GM12878 (cell line): Measurements from ENCODE around the gene TSSK2. TPM values are rescaled to one million over a fixed set of nuclear protein-coding genes. Genes with fewer than 3 reads are reported as not detected.
A peak's percentile ranks its signal among the peaks of the same experiment; 100 is the strongest.

Source experiments
- ATAC-seq: fragments of 200-7000 bp; cut with Tn5 transposase; 3 replicates; pipeline ENCODE4 v1.9.1; 2020; ENCODE audit warnings: mild to moderate bottlenecking, moderate library complexity
- BruUV-seq: library from RNA; stranded (reverse); fragments of 400-500 nt; replicated peaks from 2 replicates; lab custom pipeline; 2021; lab: Mats Ljungman, UMichigan
- CTCF ChIA-PET: fragments of 300-600 bp; sonication (Branson Sonifier 250); formaldehyde crosslinking; extraction: SDS; loops from one replicate; lab custom pipeline; 2021; ENCODE audit warnings: inconsistent platforms; lab: Yijun Ruan, JAX
- POLR2A ChIA-PET: fragments of 350-600 bp; formaldehyde crosslinking; extraction: SDS; loops from one replicate; lab custom pipeline; 2021; ENCODE audit warnings: inconsistent platforms; lab: Charles Lee
- RAD21 ChIA-PET: fragments of 300-600 bp; sonication (Branson Sonifier 250); formaldehyde crosslinking; loops from one replicate; lab custom pipeline; 2023; ENCODE audit warnings: antibody characterized with exemption; ENCODE audit not compliant: unreplicated experiment; lab: Charles Lee
- SMC1A ChIA-PET: fragments of 300-600 bp; sonication (Branson Sonifier 250); formaldehyde crosslinking; loops from one replicate; lab custom pipeline; 2023; ENCODE audit not compliant: unreplicated experiment, uncharacterized antibody; lab: Charles Lee
- DNase-seq: peaks from one replicate; pipeline ENCODE4 v3.0.0-alpha.2; 2011; ENCODE audit warnings: low read depth, low spot score
- FAIRE-seq: peaks from 3 replicates; lab custom pipeline; 2011; peaks lifted over from hg19 to GRCh38; lab: Jason Lieb, UNC
- H2AFZ ChIP-seq: 2 replicates; pipeline ENCODE4 v1.6.0; 2011; ENCODE audit warnings: low read depth, low read length, control low read depth; ENCODE audit not compliant: control insufficient read depth
- H3K27ac ChIP-seq: 2 replicates; pipeline ENCODE4 v1.5.1; 2011; ENCODE audit warnings: control low read depth; ENCODE audit not compliant: control insufficient read depth, insufficient read depth
- H3K27me3 ChIP-seq, 2 experiments: replicated peaks in 1 of 2; 2 replicates each; pipeline versions ENCODE4 v1.6.0 to v1.6.1; 2011; ENCODE audit warnings: low read length in 1 of 2; ENCODE audit not compliant: control insufficient read depth in 2 of 2, insufficient read depth in 2 of 2
- H3K36me3 ChIP-seq, 2 experiments: 2 replicates each; pipeline ENCODE4 v1.5.1; 2011; ENCODE audit warnings: low read length in 1 of 2; ENCODE audit not compliant: control insufficient read depth in 2 of 2, insufficient read depth in 2 of 2
- H3K4me1 ChIP-seq: 2 replicates; pipeline ENCODE4 v1.6.1; 2011; ENCODE audit warnings: mild to moderate bottlenecking, low read length, moderate library complexity, mixed read lengths; ENCODE audit not compliant: control insufficient read depth, insufficient read depth
- H3K4me2 ChIP-seq: 2 replicates; pipeline ENCODE4 v1.6.0; 2011; ENCODE audit warnings: control low read depth; ENCODE audit not compliant: control insufficient read depth, insufficient read depth
- H3K4me3 ChIP-seq: fragments of 200-600 bp; sonication (generic); 2 replicates; pipeline ENCODE4 v1.5.1; 2016
- H3K79me2 ChIP-seq: 2 replicates; pipeline ENCODE4 v1.6.0; 2011; ENCODE audit warnings: low read length; ENCODE audit not compliant: control insufficient read depth, insufficient read depth
- H3K9ac ChIP-seq: 2 replicates; pipeline ENCODE4 v1.8.0; 2011; ENCODE audit warnings: low read length, control low read depth, mixed read lengths; ENCODE audit not compliant: control insufficient read depth, insufficient read depth
- H3K9me3 ChIP-seq: replicated peaks from 3 replicates; pipeline ENCODE4 v1.5.1; 2011; ENCODE audit warnings: mild to moderate bottlenecking, low read length; ENCODE audit not compliant: control insufficient read depth, insufficient read depth
- H4K20me1 ChIP-seq: 2 replicates; pipeline ENCODE4 v1.6.0; 2011; ENCODE audit not compliant: control insufficient read depth, insufficient read depth
- BCL11A ChIP-seq: IDR thresholded peaks from 2 replicates; pipeline ENCODE4 v1.6.1; 2011; ENCODE audit warnings: low read depth, low read length
- POU2F2 ChIP-seq: IDR thresholded peaks from 3 replicates; pipeline ENCODE4 v1.6.1; 2011; ENCODE audit warnings: low read depth, mild to moderate bottlenecking, low read length, borderline replicate concordance
- RAD21 ChIP-seq: IDR thresholded peaks from 2 replicates; pipeline ENCODE4 v1.6.1; 2011; ENCODE audit warnings: mild to moderate bottlenecking, low read depth, low read length, moderate library complexity; ENCODE audit not compliant: insufficient read depth
- SUZ12 ChIP-seq: fragments of 200-600 bp; sonication (generic); IDR thresholded peaks from one replicate; pipeline ENCODE4 v1.6.1; 2018; ENCODE audit warnings: antibody characterized with exemption, mild to moderate bottlenecking; ENCODE audit not compliant: unreplicated experiment
- WGBS: methylation state at CpG from one replicate; pipeline ENCODE4 v1.1.6; 2016; ENCODE audit warnings: low lambda C conversion rate; ENCODE audit not compliant: insufficient replicate concordance, insufficient coverage; ENCODE audit errors: missing lambda C conversion rate; 5-methylcytosine and 5-hydroxymethylcytosine counted together
- in situ Hi-C: fragments of 300-500 bp; cut with MboI; formaldehyde crosslinking; loops from 9 replicates; pipeline ENCODE4 v1.14.3; 2018; ENCODE audit warnings: mixed read lengths
- intact Hi-C: fragments of 100-400 bp; cut with micrococcal nuclease; formaldehyde crosslinking; loops from one replicate; pipeline ENCODE4 v1.14.2; 2022; ENCODE audit not compliant: unreplicated experiment
- polyA plus RNA-seq, 11 experiments: library from polyadenylated mRNA; depleted of rRNA in 4 of 11; unstranded in 6 of 11; stranded (reverse) in 5 of 11; fragments of >200 nt; fragmentation: Nextera tagmentation in 4 of 11; fragmentation: Illumina TruSeq in 1 of 11; extraction: Ambion mirVana in 4 of 11; extraction: Trizol in 1 of 11; gene quantifications; 1 replicate in 1 of 11; 2 replicates in 10 of 11; pipeline versions ENCODE4 v1.2.1 to v1.2.3, GENCODE V29; 2011 to 2016; ENCODE audit warnings: inconsistent platforms in 2 of 11, missing spikeins in 2 of 11, low read depth in 1 of 11
- total RNA-seq, 4 experiments: library from RNA; depleted of rRNA in 3 of 4; stranded (reverse); fragments of >200 nt in 3 of 4; fragmentation: Illumina TruSeq in 1 of 4; extraction: Trizol in 1 of 4; gene quantifications; 2 replicates each; pipeline versions ENCODE4 v1.2.1 to v1.2.3, GENCODE V29; 2013 to 2021
- TF ChIP-seq, protein P1 (sequence below): fragments of 150-350 bp; IDR thresholded peaks from 2 replicates; pipeline ENCODE4 v1.6.1; 2014; ENCODE audit warnings: mild to moderate bottlenecking, low read depth, low read length
- TF ChIP-seq, protein P2 (sequence below), 3 experiments: IDR thresholded peaks in 2 of 3; conservative IDR thresholded peaks in 1 of 3; 2 replicates each; pipeline ENCODE4 v1.5.1; 2011; ENCODE audit warnings: low read depth in 3 of 3, low read length in 3 of 3, mild to moderate bottlenecking in 3 of 3, control low read depth in 2 of 3, moderate library complexity in 2 of 3, inconsistent platforms in 1 of 3, mixed read lengths in 1 of 3; ENCODE audit not compliant: control insufficient read depth in 2 of 3, insufficient read depth in 1 of 3; ENCODE audit errors: extremely low read depth in 1 of 3
- TF ChIP-seq, protein P3 (sequence below): fragments of 450-650 bp; IDR thresholded peaks from 2 replicates; pipeline ENCODE4 v1.6.1; 2017; ENCODE audit warnings: antibody characterized with exemption, mild to moderate bottlenecking, moderate library complexity

TSSK2 gene
- total and polyA plus RNA-seq, 10 of the 15 experiments (the other 5 are each of a cell fraction or from before 2014, with no cell fraction given), result 0.03 to 0.17 TPM; not detected in 8

DNA sequence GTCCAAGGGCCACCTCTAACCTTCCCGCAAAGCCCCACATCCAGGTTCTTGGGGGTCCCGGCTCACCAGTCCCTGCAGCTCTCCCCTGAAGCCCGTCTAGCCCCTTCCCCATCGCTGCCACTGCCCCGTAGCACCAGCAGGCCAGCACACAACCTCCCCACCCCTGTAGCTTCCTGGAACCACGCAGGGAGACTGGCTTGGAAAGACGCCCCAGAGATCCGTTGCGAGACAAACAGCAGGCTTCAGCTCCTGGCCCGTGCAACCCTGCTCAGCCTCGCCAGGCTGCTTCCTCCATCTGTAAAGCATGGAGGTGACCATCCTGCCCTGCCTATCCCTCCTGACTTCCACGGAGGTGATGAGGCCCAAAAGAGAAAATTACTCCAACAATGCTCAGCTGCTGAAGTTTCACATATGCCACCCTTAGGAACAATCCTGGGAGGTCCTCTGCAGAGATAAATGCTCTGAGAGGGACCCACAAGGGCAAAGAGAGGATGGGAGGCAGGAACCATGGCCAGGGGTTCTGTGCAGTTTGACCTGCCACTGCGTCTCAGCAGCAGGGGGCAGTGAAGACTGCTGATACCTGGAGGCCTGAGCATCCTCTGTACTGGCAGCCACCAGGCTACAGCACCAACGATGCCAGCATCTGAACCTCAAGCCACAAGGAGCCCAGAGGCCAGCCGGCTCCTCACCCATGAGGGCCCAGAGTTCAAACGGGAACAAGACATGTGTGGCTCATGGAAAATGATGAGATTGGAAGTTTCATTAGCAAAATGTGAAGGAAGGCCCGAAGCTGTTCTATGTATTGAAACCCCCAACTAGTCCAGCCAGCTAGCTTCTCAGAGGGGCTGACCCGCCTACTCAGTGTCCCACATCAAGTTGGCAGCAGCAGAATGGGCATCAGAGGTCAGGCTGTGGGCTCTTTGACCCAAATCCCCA lies 25.0 kb upstream of the TSSK2 start:
- H3K4me3 ChIP-seq, result no peak overlapping the region
- no peak overlapping the region for H3K4me2 ChIP-seq
- FAIRE-seq (no peak), DNase-seq (no peak), ATAC-seq (peak; percentile 66)
- no peak overlapping the region for H2AFZ ChIP-seq
- H3K79me2 ChIP-seq, result peaks cover 51% of the 10 kb centered on the region
- no peak overlapping the region for H3K27ac ChIP-seq
- H3K36me3 ChIP-seq, result peaks cover 0 to 5% of the 10 kb centered on the region in 2 experiments; a peak in 1 of 4 replicates
- H3K27me3 ChIP-seq, result no peaks in the 10 kb centered on the region
- H3K9ac ChIP-seq, result no peak overlapping the region
- POLR2A ChIA-PET, result no interaction called here
- H3K9me3 ChIP-seq, result no peaks in the 10 kb centered on the region
- no peaks in the 10 kb centered on the region; the same call in 1 of the 2 replicates for H4K20me1 ChIP-seq
- SMC1A ChIA-PET, result interaction anchor here (2.8 kb wide), 1 partner anchor 12 kb away, joined by 14 read pairs; no protein-coding TSS in a partner anchor
- 77% methylated on average over 18 of the region's 18 CpGs for WGBS
- TF ChIP-seq BCL11A, result no peak
- no peak for TF ChIP-seq SUZ12
- TF ChIP-seq, protein P1, sequence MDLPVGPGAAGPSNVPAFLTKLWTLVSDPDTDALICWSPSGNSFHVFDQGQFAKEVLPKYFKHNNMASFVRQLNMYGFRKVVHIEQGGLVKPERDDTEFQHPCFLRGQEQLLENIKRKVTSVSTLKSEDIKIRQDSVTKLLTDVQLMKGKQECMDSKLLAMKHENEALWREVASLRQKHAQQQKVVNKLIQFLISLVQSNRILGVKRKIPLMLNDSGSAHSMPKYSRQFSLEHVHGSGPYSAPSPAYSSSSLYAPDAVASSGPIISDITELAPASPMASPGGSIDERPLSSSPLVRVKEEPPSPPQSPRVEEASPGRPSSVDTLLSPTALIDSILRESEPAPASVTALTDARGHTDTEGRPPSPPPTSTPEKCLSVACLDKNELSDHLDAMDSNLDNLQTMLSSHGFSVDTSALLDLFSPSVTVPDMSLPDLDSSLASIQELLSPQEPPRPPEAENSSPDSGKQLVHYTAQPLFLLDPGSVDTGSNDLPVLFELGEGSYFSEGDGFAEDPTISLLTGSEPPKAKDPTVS, result no peak
- TF ChIP-seq, protein P2, sequence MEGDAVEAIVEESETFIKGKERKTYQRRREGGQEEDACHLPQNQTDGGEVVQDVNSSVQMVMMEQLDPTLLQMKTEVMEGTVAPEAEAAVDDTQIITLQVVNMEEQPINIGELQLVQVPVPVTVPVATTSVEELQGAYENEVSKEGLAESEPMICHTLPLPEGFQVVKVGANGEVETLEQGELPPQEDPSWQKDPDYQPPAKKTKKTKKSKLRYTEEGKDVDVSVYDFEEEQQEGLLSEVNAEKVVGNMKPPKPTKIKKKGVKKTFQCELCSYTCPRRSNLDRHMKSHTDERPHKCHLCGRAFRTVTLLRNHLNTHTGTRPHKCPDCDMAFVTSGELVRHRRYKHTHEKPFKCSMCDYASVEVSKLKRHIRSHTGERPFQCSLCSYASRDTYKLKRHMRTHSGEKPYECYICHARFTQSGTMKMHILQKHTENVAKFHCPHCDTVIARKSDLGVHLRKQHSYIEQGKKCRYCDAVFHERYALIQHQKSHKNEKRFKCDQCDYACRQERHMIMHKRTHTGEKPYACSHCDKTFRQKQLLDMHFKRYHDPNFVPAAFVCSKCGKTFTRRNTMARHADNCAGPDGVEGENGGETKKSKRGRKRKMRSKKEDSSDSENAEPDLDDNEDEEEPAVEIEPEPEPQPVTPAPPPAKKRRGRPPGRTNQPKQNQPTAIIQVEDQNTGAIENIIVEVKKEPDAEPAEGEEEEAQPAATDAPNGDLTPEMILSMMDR (IDR thresholded peaks at IDR 0.05 in 2 of 3, conservative IDR thresholded peaks at IDR 0.05 in 1 of 3; ENCODE audit: control insufficient read depth in 2 of 3, extremely low read depth in 1 of 3, insufficient read depth in 1 of 3, low read depth in 3 of 3, low read length in 3 of 3), result peak; percentile 34 to 47 (median 43); a peak in 3 of 6 replicates
- TF ChIP-seq, protein P3, sequence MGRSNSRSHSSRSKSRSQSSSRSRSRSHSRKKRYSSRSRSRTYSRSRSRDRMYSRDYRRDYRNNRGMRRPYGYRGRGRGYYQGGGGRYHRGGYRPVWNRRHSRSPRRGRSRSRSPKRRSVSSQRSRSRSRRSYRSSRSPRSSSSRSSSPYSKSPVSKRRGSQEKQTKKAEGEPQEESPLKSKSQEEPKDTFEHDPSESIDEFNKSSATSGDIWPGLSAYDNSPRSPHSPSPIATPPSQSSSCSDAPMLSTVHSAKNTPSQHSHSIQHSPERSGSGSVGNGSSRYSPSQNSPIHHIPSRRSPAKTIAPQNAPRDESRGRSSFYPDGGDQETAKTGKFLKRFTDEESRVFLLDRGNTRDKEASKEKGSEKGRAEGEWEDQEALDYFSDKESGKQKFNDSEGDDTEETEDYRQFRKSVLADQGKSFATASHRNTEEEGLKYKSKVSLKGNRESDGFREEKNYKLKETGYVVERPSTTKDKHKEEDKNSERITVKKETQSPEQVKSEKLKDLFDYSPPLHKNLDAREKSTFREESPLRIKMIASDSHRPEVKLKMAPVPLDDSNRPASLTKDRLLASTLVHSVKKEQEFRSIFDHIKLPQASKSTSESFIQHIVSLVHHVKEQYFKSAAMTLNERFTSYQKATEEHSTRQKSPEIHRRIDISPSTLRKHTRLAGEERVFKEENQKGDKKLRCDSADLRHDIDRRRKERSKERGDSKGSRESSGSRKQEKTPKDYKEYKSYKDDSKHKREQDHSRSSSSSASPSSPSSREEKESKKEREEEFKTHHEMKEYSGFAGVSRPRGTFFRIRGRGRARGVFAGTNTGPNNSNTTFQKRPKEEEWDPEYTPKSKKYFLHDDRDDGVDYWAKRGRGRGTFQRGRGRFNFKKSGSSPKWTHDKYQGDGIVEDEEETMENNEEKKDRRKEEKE, result no peak
- TF ChIP-seq POU2F2, result no peak
- peak; percentile 42 for TF ChIP-seq RAD21
- in situ Hi-C loops, result no loop called here
- intact Hi-C loops, result no loop called here
- no TSS peak for BruUV-seq
- RAD21 ChIA-PET, result interaction anchor here (1.0 kb wide), 1 partner anchor 13 kb away, joined by 3 read pairs; no protein-coding TSS in a partner anchor
- H3K4me1 ChIP-seq, result peaks cover 12% of the 10 kb centered on the region
- CTCF ChIA-PET, result interaction anchor here (0.6 to 1.0 kb wide), 4 partner anchors 10 to 340 kb away, joined by 3 read pairs; no protein-coding TSS in a partner anchor
